ENCODE data around the gene ESRRA. TPM values are rescaled to one million over a fixed set of nuclear protein-coding genes. Genes with fewer than 3 reads are reported as not detected.

The ESRRA gene
- polyA plus RNA-seq, 1 donor from 2014 or later, result 29.0 TPM

DNA sequence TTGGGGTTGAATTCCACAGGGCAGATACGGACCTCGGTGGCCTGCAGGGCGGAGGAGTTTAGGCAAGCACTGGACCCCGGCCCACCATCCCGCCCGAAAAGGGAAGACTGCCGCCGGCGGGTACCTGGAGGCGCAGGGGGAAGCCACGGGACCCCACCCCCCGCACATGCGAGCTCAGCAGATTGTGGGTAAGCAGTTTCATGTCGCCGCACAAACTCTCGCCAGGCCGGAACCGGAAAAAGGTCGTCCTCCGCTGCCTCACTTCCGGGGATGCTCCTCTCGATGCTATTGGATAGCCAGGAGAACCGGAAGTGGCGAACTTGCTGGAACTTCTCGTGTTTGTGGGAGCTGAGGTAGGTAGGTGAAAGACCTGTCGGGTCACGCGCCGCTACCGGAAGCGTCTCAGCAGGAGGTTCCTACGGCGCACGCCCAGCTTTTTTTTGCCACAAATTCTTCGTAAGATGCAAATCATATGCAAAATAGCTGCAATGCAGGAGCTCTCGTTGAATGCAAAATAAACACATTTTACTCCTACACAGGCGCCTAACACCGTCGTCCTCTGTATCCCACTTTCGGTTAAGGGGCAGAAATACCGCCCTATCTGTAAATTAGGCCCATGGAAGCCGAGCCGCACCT lies 12.1 kb downstream of the ESRRA start, which contains the start of gene TRMT112:
Gene TRMT112 (minus strand): TSS at position 235 of the 636 bp plus-strand sequence. CDS start 33 bp downstream, at position 202.
- peaks cover 13% of the 10 kb centered on the region for H3K79me2 ChIP-seq (replicated peaks; ENCODE audit: insufficient read depth, low read length)
- no peaks in the 10 kb centered on the region for H3K36me3 ChIP-seq (ENCODE audit: insufficient read depth, low read length)
- peak within 1 kb of the TSS; percentile 99 for H3K4me3 ChIP-seq (ENCODE audit: low read length)
- peak within 1 kb of the TSS; percentile 65 for H2AFZ ChIP-seq (ENCODE audit: low read depth, low read length)
- H3K9me2 ChIP-seq (ENCODE audit: insufficient read depth, low read length), result no peaks in the 10 kb centered on the region
- TF ChIP-seq TAF1 (IDR thresholded peaks at IDR 0.05; ENCODE audit: low read depth) (no peak), POLR2AphosphoS5 (IDR thresholded peaks at IDR 0.05) (peak; percentile 82), EZH2 (IDR thresholded peaks at IDR 0.05; ENCODE audit: borderline replicate concordance, insufficient read depth, low read length, poor library complexity, severe bottlenecking) (no peak), RAD21 (conservative IDR thresholded peaks at IDR 0.05) (no peak), EP300 (conservative IDR thresholded peaks at IDR 0.05; ENCODE audit: poor library complexity, severe bottlenecking) (peak; percentile 61), MXI1 (conservative IDR thresholded peaks at IDR 0.05; ENCODE audit: poor library complexity, severe bottlenecking) (peak; percentile 87)
- TF ChIP-seq, protein P1, sequence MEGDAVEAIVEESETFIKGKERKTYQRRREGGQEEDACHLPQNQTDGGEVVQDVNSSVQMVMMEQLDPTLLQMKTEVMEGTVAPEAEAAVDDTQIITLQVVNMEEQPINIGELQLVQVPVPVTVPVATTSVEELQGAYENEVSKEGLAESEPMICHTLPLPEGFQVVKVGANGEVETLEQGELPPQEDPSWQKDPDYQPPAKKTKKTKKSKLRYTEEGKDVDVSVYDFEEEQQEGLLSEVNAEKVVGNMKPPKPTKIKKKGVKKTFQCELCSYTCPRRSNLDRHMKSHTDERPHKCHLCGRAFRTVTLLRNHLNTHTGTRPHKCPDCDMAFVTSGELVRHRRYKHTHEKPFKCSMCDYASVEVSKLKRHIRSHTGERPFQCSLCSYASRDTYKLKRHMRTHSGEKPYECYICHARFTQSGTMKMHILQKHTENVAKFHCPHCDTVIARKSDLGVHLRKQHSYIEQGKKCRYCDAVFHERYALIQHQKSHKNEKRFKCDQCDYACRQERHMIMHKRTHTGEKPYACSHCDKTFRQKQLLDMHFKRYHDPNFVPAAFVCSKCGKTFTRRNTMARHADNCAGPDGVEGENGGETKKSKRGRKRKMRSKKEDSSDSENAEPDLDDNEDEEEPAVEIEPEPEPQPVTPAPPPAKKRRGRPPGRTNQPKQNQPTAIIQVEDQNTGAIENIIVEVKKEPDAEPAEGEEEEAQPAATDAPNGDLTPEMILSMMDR (IDR thresholded peaks at IDR 0.05; ENCODE audit: poor library complexity, severe bottlenecking), result no peak
- TF ChIP-seq, protein P2, sequence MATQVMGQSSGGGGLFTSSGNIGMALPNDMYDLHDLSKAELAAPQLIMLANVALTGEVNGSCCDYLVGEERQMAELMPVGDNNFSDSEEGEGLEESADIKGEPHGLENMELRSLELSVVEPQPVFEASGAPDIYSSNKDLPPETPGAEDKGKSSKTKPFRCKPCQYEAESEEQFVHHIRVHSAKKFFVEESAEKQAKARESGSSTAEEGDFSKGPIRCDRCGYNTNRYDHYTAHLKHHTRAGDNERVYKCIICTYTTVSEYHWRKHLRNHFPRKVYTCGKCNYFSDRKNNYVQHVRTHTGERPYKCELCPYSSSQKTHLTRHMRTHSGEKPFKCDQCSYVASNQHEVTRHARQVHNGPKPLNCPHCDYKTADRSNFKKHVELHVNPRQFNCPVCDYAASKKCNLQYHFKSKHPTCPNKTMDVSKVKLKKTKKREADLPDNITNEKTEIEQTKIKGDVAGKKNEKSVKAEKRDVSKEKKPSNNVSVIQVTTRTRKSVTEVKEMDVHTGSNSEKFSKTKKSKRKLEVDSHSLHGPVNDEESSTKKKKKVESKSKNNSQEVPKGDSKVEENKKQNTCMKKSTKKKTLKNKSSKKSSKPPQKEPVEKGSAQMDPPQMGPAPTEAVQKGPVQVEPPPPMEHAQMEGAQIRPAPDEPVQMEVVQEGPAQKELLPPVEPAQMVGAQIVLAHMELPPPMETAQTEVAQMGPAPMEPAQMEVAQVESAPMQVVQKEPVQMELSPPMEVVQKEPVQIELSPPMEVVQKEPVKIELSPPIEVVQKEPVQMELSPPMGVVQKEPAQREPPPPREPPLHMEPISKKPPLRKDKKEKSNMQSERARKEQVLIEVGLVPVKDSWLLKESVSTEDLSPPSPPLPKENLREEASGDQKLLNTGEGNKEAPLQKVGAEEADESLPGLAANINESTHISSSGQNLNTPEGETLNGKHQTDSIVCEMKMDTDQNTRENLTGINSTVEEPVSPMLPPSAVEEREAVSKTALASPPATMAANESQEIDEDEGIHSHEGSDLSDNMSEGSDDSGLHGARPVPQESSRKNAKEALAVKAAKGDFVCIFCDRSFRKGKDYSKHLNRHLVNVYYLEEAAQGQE (IDR thresholded peaks at IDR 0.05; ENCODE audit: borderline replicate concordance), result no peak
- no peaks in the 10 kb centered on the region for H3F3A ChIP-seq (ENCODE audit: insufficient read depth, low read length, poor library complexity, severe bottlenecking)
- no peaks in the 10 kb centered on the region for H4K20me1 ChIP-seq (ENCODE audit: insufficient read depth)
- H3K9me3 ChIP-seq (ENCODE audit: low read length), result no peaks in the 10 kb centered on the region
- peak within 1 kb of the TSS; percentile 98 for H3K27ac ChIP-seq (ENCODE audit: low read length)
- peak within 1 kb of the TSS; percentile 99 for H3K9ac ChIP-seq (ENCODE audit: low read length)
- H3K4me2 ChIP-seq (ENCODE audit: low read length), result peak within 1 kb of the TSS; percentile 79
- no peaks in the 10 kb centered on the region for H3K27me3 ChIP-seq (ENCODE audit: insufficient read depth, low read depth, low read length)

- Histone ChIP-seq H3K36me3 (ENCODE audit: insufficient read depth, low read length) (no peaks in the 10 kb centered on the region), H3K79me2 (replicated peaks; ENCODE audit: insufficient read depth, low read length) (peaks cover 13% of the 10 kb centered on the region), H3K27ac (ENCODE audit: low read length) (peak within 1 kb of the TSS; percentile 98), H3K4me3 (ENCODE audit: low read length) (peak within 1 kb of the TSS; percentile 99), H3K9ac (ENCODE audit: low read length) (peak within 1 kb of the TSS; percentile 99), H3K4me2 (ENCODE audit: low read length) (peak within 1 kb of the TSS; percentile 79), H3K9me2 (ENCODE audit: insufficient read depth, low read length) (no peaks in the 10 kb centered on the region), H2AFZ (ENCODE audit: low read depth, low read length) (peak within 1 kb of the TSS; percentile 65), H3K27me3 (ENCODE audit: insufficient read depth, low read depth, low read length) (no peaks in the 10 kb centered on the region), H3K9me3 (ENCODE audit: low read length) (no peaks in the 10 kb centered on the region), H3F3A (ENCODE audit: insufficient read depth, low read length, poor library complexity, severe bottlenecking) (no peaks in the 10 kb centered on the region), H4K20me1 (ENCODE audit: insufficient read depth) (no peaks in the 10 kb centered on the region)
- TF ChIP-seq, protein P1 (IDR thresholded peaks at IDR 0.05; ENCODE audit: poor library complexity, severe bottlenecking), result peak; percentile 82
- no peak for TF ChIP-seq EZH2 (IDR thresholded peaks at IDR 0.05; ENCODE audit: borderline replicate concordance, insufficient read depth, low read length, poor library complexity, severe bottlenecking)
- TF ChIP-seq, protein P2 (IDR thresholded peaks at IDR 0.05; ENCODE audit: borderline replicate concordance), result peak; percentile 47
- TF ChIP-seq POLR2AphosphoS5 (IDR thresholded peaks at IDR 0.05), result peak; percentile 95
- TF ChIP-seq RAD21 (conservative IDR thresholded peaks at IDR 0.05), result peak; percentile 82
- peak; percentile 50 for TF ChIP-seq TAF1 (IDR thresholded peaks at IDR 0.05; ENCODE audit: low read depth)
- TF ChIP-seq EP300 (conservative IDR thresholded peaks at IDR 0.05; ENCODE audit: poor library complexity, severe bottlenecking), result no peak
- TF ChIP-seq MXI1 (conservative IDR thresholded peaks at IDR 0.05; ENCODE audit: poor library complexity, severe bottlenecking), result peak; percentile 39
- TF ChIP-seq SMC3 (conservative IDR thresholded peaks at IDR 0.05; ENCODE audit: poor library complexity), result peak; percentile 75
These were observed 12.8 kb downstream of the ESRRA start, which contains the start of gene PRDX5 for GRCh38 chr11:64317961-64318765. PRDX5 (plus strand) TSS chr11:64318121; CDS start chr11:64318216, 95 bp downstream.
